Measurements from ENCODE around the gene ZBTB18.

- TF ChIP-seq, protein P1, sequence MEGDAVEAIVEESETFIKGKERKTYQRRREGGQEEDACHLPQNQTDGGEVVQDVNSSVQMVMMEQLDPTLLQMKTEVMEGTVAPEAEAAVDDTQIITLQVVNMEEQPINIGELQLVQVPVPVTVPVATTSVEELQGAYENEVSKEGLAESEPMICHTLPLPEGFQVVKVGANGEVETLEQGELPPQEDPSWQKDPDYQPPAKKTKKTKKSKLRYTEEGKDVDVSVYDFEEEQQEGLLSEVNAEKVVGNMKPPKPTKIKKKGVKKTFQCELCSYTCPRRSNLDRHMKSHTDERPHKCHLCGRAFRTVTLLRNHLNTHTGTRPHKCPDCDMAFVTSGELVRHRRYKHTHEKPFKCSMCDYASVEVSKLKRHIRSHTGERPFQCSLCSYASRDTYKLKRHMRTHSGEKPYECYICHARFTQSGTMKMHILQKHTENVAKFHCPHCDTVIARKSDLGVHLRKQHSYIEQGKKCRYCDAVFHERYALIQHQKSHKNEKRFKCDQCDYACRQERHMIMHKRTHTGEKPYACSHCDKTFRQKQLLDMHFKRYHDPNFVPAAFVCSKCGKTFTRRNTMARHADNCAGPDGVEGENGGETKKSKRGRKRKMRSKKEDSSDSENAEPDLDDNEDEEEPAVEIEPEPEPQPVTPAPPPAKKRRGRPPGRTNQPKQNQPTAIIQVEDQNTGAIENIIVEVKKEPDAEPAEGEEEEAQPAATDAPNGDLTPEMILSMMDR (conservative IDR thresholded peaks at IDR 0.05 in 1 of 2, IDR thresholded peaks at IDR 0.05 in 1 of 2; ENCODE audit: low read depth in 1 of 2, low read length in 2 of 2) = no peak
- TF ChIP-seq EZH2 (IDR thresholded peaks at IDR 0.05; ENCODE audit: low read length, missing control alignments) = no peak
Measured at GRCh38 chr1:244102046-244102445, 51.0 kb downstream of the ZBTB18 start.
